ENCODE data around the gene RMC1. TPM values are rescaled to one million over a fixed set of nuclear protein-coding genes. Genes with fewer than 3 reads are reported as not detected.

The RMC1 gene
- total and polyA plus RNA-seq, 2 of the 13 experiments (the other 11 are each of a cell fraction or from before 2014, with no cell fraction given), result 9.4 to 19.5 TPM

DNA sequence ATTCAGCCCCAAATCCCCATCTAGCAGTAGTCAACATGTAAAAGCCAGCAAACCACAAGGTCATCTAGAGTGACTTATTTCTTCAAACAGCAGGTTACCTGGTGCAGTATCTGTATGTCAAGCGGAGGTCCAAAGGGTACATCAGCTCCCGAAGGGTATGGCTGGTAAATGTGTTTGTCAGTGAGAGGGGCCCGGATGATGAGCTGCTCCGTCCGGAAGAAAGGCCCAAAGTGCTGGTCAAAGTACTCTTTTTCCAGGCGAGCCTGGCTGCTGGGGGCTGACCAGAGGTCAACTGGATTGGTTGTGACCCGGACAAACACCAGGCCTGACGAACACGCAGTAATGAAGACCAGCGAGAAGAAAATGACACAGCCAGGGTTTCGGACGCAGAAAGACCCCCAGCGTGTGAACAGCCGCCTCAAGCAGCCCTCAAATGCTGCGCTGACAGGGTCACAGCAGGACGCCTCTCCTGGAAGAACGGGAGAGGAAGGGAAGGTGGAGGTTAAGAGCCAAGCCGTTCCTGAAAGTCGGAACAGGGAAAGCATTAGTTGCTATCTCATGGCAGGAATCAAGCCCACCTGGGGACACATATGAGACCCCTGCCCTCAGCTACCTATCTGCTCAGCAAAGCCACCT, 53.0 kb downstream of the RMC1 start (continued):
- TF ChIP-seq, protein P1, sequence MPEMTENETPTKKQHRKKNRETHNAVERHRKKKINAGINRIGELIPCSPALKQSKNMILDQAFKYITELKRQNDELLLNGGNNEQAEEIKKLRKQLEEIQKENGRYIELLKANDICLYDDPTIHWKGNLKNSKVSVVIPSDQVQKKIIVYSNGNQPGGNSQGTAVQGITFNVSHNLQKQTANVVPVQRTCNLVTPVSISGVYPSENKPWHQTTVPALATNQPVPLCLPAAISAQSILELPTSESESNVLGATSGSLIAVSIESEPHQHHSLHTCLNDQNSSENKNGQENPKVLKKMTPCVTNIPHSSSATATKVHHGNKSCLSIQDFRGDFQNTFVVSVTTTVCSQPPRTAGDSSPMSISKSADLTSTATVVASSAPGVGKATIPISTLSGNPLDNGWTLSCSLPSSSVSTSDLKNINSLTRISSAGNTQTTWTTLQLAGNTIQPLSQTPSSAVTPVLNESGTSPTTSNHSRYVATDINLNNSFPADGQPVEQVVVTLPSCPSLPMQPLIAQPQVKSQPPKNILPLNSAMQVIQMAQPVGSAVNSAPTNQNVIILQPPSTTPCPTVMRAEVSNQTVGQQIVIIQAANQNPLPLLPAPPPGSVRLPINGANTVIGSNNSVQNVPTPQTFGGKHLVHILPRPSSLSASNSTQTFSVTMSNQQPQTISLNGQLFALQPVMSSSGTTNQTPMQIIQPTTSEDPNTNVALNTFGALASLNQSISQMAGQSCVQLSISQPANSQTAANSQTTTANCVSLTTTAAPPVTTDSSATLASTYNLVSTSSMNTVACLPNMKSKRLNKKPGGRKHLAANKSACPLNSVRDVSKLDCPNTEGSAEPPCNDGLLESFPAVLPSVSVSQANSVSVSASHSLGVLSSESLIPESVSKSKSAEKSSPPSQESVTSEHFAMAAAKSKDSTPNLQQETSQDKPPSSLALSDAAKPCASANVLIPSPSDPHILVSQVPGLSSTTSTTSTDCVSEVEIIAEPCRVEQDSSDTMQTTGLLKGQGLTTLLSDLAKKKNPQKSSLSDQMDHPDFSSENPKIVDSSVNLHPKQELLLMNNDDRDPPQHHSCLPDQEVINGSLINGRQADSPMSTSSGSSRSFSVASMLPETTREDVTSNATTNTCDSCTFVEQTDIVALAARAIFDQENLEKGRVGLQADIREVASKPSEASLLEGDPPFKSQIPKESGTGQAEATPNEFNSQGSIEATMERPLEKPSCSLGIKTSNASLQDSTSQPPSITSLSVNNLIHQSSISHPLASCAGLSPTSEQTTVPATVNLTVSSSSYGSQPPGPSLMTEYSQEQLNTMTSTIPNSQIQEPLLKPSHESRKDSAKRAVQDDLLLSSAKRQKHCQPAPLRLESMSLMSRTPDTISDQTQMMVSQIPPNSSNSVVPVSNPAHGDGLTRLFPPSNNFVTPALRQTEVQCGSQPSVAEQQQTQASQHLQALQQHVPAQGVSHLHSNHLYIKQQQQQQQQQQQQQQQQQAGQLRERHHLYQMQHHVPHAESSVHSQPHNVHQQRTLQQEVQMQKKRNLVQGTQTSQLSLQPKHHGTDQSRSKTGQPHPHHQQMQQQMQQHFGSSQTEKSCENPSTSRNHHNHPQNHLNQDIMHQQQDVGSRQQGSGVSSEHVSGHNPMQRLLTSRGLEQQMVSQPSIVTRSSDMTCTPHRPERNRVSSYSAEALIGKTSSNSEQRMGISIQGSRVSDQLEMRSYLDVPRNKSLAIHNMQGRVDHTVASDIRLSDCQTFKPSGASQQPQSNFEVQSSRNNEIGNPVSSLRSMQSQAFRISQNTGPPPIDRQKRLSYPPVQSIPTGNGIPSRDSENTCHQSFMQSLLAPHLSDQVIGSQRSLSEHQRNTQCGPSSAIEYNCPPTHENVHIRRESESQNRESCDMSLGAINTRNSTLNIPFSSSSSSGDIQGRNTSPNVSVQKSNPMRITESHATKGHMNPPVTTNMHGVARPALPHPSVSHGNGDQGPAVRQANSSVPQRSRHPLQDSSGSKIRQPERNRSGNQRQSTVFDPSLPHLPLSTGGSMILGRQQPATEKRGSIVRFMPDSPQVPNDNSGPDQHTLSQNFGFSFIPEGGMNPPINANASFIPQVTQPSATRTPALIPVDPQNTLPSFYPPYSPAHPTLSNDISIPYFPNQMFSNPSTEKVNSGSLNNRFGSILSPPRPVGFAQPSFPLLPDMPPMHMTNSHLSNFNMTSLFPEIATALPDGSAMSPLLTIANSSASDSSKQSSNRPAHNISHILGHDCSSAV (CRISPR knock-in tag; IDR thresholded peaks at IDR 0.05; ENCODE audit: borderline replicate concordance), result no peak
- TF ChIP-seq, protein P2, sequence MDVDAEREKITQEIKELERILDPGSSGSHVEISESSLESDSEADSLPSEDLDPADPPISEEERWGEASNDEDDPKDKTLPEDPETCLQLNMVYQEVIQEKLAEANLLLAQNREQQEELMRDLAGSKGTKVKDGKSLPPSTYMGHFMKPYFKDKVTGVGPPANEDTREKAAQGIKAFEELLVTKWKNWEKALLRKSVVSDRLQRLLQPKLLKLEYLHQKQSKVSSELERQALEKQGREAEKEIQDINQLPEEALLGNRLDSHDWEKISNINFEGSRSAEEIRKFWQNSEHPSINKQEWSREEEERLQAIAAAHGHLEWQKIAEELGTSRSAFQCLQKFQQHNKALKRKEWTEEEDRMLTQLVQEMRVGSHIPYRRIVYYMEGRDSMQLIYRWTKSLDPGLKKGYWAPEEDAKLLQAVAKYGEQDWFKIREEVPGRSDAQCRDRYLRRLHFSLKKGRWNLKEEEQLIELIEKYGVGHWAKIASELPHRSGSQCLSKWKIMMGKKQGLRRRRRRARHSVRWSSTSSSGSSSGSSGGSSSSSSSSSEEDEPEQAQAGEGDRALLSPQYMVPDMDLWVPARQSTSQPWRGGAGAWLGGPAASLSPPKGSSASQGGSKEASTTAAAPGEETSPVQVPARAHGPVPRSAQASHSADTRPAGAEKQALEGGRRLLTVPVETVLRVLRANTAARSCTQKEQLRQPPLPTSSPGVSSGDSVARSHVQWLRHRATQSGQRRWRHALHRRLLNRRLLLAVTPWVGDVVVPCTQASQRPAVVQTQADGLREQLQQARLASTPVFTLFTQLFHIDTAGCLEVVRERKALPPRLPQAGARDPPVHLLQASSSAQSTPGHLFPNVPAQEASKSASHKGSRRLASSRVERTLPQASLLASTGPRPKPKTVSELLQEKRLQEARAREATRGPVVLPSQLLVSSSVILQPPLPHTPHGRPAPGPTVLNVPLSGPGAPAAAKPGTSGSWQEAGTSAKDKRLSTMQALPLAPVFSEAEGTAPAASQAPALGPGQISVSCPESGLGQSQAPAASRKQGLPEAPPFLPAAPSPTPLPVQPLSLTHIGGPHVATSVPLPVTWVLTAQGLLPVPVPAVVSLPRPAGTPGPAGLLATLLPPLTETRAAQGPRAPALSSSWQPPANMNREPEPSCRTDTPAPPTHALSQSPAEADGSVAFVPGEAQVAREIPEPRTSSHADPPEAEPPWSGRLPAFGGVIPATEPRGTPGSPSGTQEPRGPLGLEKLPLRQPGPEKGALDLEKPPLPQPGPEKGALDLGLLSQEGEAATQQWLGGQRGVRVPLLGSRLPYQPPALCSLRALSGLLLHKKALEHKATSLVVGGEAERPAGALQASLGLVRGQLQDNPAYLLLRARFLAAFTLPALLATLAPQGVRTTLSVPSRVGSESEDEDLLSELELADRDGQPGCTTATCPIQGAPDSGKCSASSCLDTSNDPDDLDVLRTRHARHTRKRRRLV (CRISPR knock-in tag; IDR thresholded peaks at IDR 0.05), result 0 out of 2 replicates have a peak, but pooled peaks have one; percentile 6
- TF ChIP-seq NFIC (IDR thresholded peaks at IDR 0.05; ENCODE audit: low read length) (peak; percentile 54; the same call in 1 of the 2 replicates), SMYD3 (CRISPR knock-in tag; IDR thresholded peaks at IDR 0.05) (peak; percentile 78; the same call in 1 of the 2 replicates), MAZ (IDR thresholded peaks at IDR 0.05; ENCODE audit: borderline replicate concordance, low read depth, low read length) (no peak), MAZ (CRISPR knock-in tag; IDR thresholded peaks at IDR 0.05; ENCODE audit: low read depth) (peak; percentile 52; the same call in 1 of the 2 replicates), PAX8 (CRISPR knock-in tag; IDR thresholded peaks at IDR 0.05; ENCODE audit: borderline replicate concordance) (no peak), ATRX (CRISPR knock-in tag; IDR thresholded peaks at IDR 0.05; ENCODE audit: borderline replicate concordance) (no peak), POLR2G (IDR thresholded peaks at IDR 0.05; ENCODE audit: low read depth, low read length) (0 out of 2 replicates have a peak, but pooled peaks have one; percentile 47), ATF3 (CRISPR knock-in tag; IDR thresholded peaks at IDR 0.05) (no peak), U2AF1 (optimal IDR thresholded peaks at IDR 0.05; ENCODE audit: low read depth, low read length) (peak; percentile 77), ZBTB21 (CRISPR knock-in tag; IDR thresholded peaks at IDR 0.05) (no peak), ZNF264 (CRISPR knock-in tag; IDR thresholded peaks at IDR 0.05) (peak; percentile 94), POLR2AphosphoS2 (IDR thresholded peaks at IDR 0.05; ENCODE audit: low read depth, low read length) (peak; percentile 17; the same call in 1 of the 2 replicates), PPARG (CRISPR knock-in tag; conservative IDR thresholded peaks at IDR 0.05) (peak; percentile 78)

Data from HepG2 (cell line).